GM19035 (cell line): Measurements from ENCODE around the gene PPBP.

Experiments used
- ATAC-seq: cut with Tn5 transposase; IDR thresholded peaks from one replicate; pipeline ENCODE4 v1.9.1; 2021; ENCODE audit not compliant: unreplicated experiment

Gene PPBP, protein sequence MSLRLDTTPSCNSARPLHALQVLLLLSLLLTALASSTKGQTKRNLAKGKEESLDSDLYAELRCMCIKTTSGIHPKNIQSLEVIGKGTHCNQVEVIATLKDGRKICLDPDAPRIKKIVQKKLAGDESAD

GRCh38 chr4:73988061-73988460 lies at the start of gene PPBP:
Gene PPBP (minus strand): TSS chr4:73988190. CDS start chr4:73988103, 87 bp downstream.
- no peak for ATAC-seq

DNA sequence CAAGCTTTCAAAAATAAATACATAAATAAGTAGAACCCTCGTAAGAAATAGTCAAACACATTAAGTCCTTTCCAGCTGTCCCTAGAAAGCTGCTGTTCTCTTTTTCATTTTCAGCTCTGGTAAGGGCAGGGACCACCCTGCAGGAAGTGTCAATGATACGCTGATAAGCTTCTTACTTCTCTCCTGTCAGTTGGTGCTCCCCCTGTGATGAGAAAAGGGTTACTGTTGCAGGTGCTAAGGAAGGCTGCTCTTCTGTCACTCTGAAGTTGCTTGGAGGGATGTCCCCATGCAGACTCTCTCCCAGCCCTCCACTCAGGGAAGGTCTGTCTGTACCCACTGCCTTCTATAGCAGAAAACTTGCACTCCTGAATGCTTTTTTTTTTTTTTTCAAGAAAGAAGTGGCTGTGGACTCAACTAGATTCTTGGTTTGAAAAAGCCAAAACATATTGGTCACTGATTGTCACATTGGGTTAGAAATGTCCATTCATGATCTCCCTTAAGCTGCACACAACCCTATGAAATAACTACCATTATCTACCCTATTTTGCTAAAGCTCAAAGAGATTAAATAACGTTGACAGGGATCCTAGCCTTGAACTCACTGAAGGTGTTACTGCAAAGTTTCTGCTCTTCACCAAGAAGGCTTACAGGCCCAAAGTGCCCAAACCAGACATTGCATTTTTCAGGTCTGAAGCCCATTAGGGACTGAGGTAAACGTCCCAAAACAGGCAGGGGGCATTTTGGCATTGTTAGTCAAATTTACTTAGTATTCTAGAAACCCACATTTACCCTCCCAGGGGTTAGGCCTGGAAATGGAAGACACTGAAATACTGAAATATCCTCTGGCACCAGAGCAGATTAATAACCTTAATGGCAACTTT lies 49.3 kb upstream of the PPBP start:
- no peak for ATAC-seq

GRCh38 chr4:74033739-74034138 lies 45.7 kb upstream of the PPBP start:
- no peak for ATAC-seq

- ATAC-seq: no peak
Measured at GRCh38 chr4:74032064-74032463, 44.1 kb upstream of the PPBP start.

- ATAC-seq: no peak
Measured at GRCh38 chr4:74031576-74031975, 43.6 kb upstream of the PPBP start.

DNA sequence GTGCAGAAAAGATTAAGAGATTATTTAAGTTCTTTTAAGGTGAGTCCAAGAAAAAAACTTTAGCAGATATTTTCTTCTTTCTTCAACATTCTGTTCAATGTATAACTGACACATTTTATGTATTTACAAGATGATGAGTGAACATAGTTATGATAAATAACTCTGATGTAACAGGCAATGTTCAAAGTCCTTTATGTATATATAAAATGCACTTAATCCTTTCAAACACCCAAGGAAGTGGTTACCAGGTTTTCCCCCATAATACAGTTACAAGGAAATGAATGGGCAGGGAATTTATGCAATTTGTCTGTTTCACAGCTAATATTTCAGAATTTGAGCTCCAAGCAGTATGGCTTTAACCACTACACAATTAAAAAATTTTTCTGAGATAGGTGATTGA lies 42.3 kb upstream of the PPBP start:
- ATAC-seq: no peak

DNA sequence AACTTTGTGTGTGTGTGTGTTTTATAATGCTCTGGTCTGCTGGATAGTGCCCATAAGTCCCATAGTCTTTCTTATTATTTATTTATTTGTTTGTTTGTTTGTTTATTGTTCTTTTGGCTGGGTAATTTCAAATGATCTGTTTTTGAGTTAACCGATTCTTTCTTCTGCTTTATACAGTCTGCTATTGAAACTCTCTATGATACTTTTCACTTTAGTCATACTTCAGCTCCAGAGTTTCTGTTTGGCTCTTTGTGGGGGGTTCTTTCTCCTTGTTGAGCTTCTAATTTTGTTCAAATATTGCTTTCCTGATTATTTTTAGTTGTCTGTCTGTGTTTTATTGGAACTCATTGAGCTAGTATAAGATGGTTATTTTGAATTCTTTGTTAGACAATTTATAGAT lies 40.5 kb upstream of the PPBP start:
- ATAC-seq: no peak

GRCh38 chr4:74023709-74024108 lies 35.7 kb upstream of the PPBP start:
- no peak for ATAC-seq

GRCh38 chr4:74021601-74022000 lies 33.6 kb upstream of the PPBP start:
- no peak for ATAC-seq

DNA sequence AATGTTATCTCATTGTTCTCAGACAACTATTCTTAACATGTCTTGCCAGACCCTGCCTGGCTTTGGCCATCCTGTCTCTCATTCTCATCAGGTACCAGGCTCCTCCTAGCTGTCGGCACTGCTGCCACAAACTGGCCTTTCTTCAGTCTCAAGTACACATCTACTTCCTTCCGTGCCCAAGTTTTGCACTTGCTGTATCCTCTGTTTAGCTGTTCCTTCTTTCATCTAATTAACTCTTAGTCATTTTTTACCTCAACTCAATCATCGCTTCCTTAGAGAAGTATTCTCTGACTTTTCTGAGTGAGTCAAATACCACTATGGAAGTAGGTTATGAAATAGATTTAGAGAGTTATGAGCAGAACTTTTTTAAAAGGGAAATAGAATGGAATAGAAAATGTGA lies 30.8 kb upstream of the PPBP start:
- no peak for ATAC-seq

- no peak for ATAC-seq
Measured at GRCh38 chr4:74018116-74018515, 30.1 kb upstream of the PPBP start.

GRCh38 chr4:74016068-74016467 lies 28.1 kb upstream of the PPBP start:
- no peak for ATAC-seq

DNA sequence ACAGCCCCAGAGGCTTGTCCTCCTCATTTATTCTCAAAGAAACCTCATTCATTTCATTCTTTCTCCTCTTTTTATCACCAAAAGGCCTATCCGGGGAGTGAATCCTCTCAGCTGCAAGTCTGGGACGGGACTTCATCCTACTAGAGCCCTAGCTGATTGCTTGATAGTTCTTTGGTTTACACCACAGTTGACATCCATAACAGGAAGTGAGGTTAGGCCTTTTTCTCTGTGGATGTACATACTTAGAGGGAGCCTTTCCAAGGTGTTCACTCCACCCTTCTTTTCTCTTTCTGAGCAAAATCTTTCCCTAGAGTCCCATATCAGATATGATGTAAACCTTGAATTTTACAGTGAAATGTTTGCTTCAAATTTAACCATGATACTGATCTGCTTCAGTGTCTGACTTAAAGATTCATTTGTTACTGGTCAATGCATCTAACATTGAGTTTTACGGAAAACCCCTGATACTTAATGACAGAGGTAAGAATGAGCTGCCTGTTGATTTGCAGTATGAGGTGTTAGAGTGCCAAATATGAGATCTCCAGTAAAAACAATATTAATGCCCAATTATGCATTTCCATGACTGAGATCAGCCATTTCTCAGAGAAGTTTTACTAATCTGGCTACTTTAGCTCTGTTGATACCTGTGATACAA lies 27.3 kb upstream of the PPBP start:
- ATAC-seq: no peak

GRCh38 chr4:74014332-74014731 lies 26.3 kb upstream of the PPBP start:
- ATAC-seq: no peak

- no peak for ATAC-seq
Measured at GRCh38 chr4:74013264-74013663, 25.3 kb upstream of the PPBP start.

DNA sequence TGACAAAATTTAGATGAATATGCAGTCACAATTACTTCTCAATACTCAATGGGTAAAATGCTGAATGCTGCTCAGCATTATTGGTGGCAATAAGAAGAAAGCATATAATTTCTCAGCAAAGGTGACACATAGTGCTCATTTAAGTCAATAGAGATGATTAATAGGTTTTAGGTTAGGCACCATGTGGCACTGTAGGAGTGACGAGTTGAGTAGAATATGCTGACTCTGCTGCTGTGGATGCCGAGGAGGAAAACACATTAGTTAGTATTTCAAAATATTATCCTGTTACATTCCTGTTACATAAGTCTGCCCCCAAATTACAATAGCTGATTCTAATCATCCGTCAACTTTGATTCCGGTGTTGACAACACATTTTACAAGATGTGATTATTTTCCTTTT lies 24.1 kb upstream of the PPBP start:
- no peak for ATAC-seq

GRCh38 chr4:74009307-74009706 lies 21.3 kb upstream of the PPBP start:
- no peak for ATAC-seq

GRCh38 chr4:74006009-74006476 lies 18.1 kb upstream of the PPBP start:
- ATAC-seq: no peak

- no peak for ATAC-seq
Measured at GRCh38 chr4:74005528-74005927, 17.5 kb upstream of the PPBP start.

DNA sequence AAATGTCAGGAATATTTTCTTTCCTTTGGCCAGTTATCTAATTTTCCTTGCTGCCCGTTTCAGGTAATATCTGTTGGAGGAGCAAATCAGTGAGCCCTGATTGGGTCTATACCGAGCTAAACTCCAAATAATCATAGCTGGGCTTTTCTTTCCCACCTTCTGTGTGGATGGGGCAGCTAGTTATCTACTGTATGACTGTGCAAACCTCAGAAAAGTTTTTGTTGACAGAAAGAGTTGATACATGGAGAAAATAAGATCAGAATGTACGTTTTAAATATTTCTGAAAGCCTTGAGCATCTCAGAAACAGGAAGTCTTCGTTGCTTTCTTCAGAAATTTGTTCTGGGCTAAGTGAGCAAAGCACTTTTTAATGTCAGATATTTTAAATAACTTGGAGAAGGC lies 16.7 kb upstream of the PPBP start:
- no peak for ATAC-seq

GRCh38 chr4:74000301-74000700 lies 12.3 kb upstream of the PPBP start:
- no peak for ATAC-seq
